Gastrocnemius medialis (tissue), 4 donors: ENCODE data around the gene EHD3.

Experiments
- CTCF ChIP-seq, 5 experiments: fragments of 450-650 bp in 3 of 5; fragments of 200-600 bp in 2 of 5; sonication (generic) in 2 of 5; IDR thresholded peaks in 4 of 5; conservative IDR thresholded peaks in 1 of 5; 1 replicate in 4 of 5; 2 replicates in 1 of 5; pipeline ENCODE4 v1.5.1; 2016 to 2019; ENCODE audit warnings: antibody characterized with exemption in 5 of 5, mild to moderate bottlenecking in 3 of 5, moderate library complexity in 3 of 5
- POLR2A ChIP-seq, 2 donors: fragments of 450-650 bp; IDR thresholded peaks; one replicate each; pipeline ENCODE4 v1.6.1; 2017; ENCODE audit warnings: antibody characterized with exemption in 2 of 2, mild to moderate bottlenecking in 2 of 2, moderate library complexity in 2 of 2

DNA sequence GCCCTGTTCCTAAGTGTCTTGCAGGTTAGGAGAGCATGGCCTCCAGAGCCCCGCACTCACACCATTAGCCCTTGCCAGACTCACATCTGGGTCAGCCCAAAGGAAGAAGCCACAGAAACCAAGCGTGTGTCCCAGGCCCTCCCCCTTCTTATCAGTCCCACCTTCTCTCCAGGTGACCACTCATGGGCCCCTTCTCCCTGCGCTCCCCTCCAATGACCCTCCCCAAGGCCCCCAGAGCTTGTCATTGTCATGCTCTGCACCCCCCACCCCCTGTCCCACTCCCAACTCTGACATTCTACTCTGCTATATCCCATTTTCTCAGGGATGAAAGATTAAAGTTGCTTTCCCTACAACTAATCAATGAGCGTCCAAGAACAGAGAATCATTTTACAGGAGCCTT, 46.8 kb upstream of the EHD3 start:
- no peak for TF ChIP-seq CTCF (IDR thresholded peaks at IDR 0.05 in 4 of 5, conservative IDR thresholded peaks at IDR 0.05 in 1 of 5)
- TF ChIP-seq POLR2A (IDR thresholded peaks at IDR 0.05) = no peak
